Cardiac muscle cell (in vitro differentiated cells and primary cell): ENCODE data around the gene SYT9. TPM values are rescaled to one million over a fixed set of nuclear protein-coding genes. Genes with fewer than 3 reads are reported as not detected.

Experiments
- DNase-seq, 2 donors: peaks; one replicate each; pipeline versions ENCODE4 v3.0.0 to v3.0.0-alpha.2; 2010 to 2017; ENCODE audit warnings: low read depth in 1 of 2, low spot score in 1 of 2
- H3K27ac ChIP-seq: fragments of 200-600 bp; sonication (generic); 2 replicates; pipeline ENCODE4 v1.5.1; 2016
- H3K27me3 ChIP-seq: fragments of 200-600 bp; sonication (generic); 2 replicates; pipeline ENCODE4 v1.6.0; 2016; ENCODE audit warnings: control low read depth
- H3K36me3 ChIP-seq: fragments of 200-600 bp; sonication (generic); 2 replicates; pipeline ENCODE4 v1.5.1; 2016; ENCODE audit warnings: control low read depth
- H3K4me1 ChIP-seq: fragments of 200-600 bp; sonication (generic); 2 replicates; pipeline ENCODE4 v1.8.1; 2017; ENCODE audit warnings: low read depth, mild to moderate bottlenecking, mixed run types
- H3K4me3 ChIP-seq: fragments of 200-600 bp; sonication (generic); 2 replicates; pipeline ENCODE4 v1.5.1; 2016; ENCODE audit warnings: mild to moderate bottlenecking
- H3K9me3 ChIP-seq: fragments of 200-600 bp; sonication (generic); 2 replicates; pipeline ENCODE4 v1.5.1; 2017; ENCODE audit warnings: low read depth, mild to moderate bottlenecking, control low read depth
- polyA plus RNA-seq: library from polyadenylated mRNA; unstranded; fragments of >200 nt; fragmentation: Nextera tagmentation; extraction: Ambion mirVana; gene quantifications from 2 replicates; pipeline ENCODE4 v1.2.1, GENCODE V29; 2016
- total RNA-seq: library from RNA; depleted of rRNA; stranded (reverse); fragments of >200 nt; gene quantifications from 2 replicates; pipeline ENCODE4 v1.2.3, GENCODE V29; 2016
- TF ChIP-seq, protein P1 (sequence below): IDR thresholded peaks from 2 replicates; pipeline ENCODE4 v1.5.1; 2012; ENCODE audit warnings: low read depth, mild to moderate bottlenecking, low read length

Gene SYT9
- total and polyA plus RNA-seq, 2 experiments from 2014 or later = 1.3 to 2.2 TPM

DNA sequence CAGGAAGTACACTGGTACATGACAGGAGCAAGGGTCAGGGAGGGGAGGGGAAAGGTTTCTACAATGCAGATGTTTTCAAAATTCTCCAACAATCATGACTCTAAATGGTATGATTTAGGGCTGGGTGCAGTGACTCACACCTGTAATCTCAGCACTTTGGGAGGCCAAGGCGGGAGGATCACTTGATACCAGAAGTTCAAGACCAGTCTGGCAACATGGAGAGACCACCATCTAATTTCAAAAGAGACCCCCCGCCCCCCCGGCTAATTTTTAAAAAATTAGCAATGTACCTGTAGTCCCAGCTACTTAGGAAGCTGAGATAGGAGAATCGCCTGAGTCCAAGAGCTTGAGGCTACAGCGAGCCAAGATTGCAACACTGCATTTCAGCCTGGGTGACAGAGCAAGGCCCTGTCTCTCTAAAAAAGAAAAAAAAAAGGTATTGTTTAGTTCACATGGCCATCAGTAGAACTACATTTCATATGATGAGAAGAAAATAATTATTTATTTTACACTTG lies 217.7 kb downstream of the SYT9 start:
- no peak overlapping the region for H3K27ac ChIP-seq
- H3K4me1 ChIP-seq = no peaks in the 10 kb centered on the region
- H3K9me3 ChIP-seq = no peaks in the 10 kb centered on the region
- H3K27me3 ChIP-seq = no peaks in the 10 kb centered on the region
- H3K36me3 ChIP-seq = no peaks in the 10 kb centered on the region
- H3K4me3 ChIP-seq = no peak overlapping the region
- TF ChIP-seq, protein P1, sequence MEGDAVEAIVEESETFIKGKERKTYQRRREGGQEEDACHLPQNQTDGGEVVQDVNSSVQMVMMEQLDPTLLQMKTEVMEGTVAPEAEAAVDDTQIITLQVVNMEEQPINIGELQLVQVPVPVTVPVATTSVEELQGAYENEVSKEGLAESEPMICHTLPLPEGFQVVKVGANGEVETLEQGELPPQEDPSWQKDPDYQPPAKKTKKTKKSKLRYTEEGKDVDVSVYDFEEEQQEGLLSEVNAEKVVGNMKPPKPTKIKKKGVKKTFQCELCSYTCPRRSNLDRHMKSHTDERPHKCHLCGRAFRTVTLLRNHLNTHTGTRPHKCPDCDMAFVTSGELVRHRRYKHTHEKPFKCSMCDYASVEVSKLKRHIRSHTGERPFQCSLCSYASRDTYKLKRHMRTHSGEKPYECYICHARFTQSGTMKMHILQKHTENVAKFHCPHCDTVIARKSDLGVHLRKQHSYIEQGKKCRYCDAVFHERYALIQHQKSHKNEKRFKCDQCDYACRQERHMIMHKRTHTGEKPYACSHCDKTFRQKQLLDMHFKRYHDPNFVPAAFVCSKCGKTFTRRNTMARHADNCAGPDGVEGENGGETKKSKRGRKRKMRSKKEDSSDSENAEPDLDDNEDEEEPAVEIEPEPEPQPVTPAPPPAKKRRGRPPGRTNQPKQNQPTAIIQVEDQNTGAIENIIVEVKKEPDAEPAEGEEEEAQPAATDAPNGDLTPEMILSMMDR = no peak
- no peak for DNase-seq

DNA sequence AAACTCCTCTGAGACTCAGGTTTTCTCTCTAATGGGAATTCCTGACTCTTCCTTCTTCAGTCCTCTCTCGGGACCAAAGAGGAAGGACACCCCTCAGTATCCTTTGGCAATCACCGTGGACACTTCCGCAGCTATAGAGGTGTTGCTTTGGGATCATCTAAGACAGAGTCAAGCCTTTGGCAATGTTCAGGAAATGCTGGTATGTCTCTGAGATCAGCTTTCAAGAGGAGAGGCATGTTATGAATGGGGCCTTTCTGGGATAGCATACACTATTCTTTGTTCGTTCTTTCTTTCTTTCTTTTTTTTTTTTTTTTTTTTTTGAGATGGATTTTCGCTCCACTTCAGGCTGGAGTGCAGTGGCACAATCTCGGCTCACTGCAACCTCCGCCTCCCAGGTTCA lies 219.4 kb downstream of the SYT9 start:
- H3K27ac ChIP-seq = no peak overlapping the region
- no peaks in the 10 kb centered on the region for H3K27me3 ChIP-seq
- no peaks in the 10 kb centered on the region for H3K36me3 ChIP-seq
- H3K4me3 ChIP-seq = no peak overlapping the region
- no peaks in the 10 kb centered on the region for H3K4me1 ChIP-seq
- TF ChIP-seq, protein P1 = no peak
- H3K9me3 ChIP-seq = no peaks in the 10 kb centered on the region
- DNase-seq = no peak

DNA sequence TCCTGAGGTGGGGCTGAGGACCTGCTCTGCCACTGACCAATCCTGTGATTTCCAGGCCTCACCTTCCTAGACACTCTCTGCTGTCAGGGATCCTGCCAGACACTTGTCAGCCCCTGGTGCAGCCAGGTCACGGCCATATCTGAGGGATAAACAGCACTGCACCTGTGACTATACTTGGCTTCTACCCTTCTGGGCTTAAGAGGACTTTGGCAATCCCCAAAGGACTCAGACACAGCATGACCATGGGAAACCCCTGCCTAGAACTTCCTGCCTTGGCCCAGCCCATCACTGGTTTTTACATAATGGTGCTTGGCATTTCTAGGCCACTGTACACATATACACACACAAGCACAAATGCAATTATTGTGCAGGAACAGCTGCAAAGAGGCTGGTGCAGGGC lies 222.0 kb downstream of the SYT9 start:
- TF ChIP-seq, protein P1 = no peak
- DNase-seq = no peak
- Histone ChIP-seq H3K36me3 (no peaks in the 10 kb centered on the region), H3K4me1 (no peaks in the 10 kb centered on the region), H3K4me3 (no peak overlapping the region), H3K9me3 (no peaks in the 10 kb centered on the region), H3K27ac (no peak overlapping the region), H3K27me3 (no peaks in the 10 kb centered on the region)

DNA sequence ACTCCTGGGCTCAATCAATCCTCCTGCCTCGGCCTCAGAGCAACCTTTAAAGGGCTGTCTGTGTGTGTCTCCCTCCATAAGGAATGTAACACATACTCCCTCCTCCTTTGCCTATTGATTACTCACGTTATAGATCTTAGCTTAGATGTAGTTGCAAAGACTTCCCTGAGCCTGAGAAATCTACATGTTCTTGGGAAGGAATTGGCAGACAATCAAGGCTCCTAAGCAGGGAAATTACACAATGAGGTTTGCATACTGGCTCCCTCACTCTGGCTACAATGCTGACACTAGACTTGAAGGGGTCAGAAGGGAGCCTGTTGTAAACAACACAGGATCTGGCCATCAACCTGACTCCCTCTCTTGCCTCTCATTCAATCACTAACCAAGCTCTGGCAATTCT lies 228.4 kb downstream of the SYT9 start:
- Histone ChIP-seq H3K27ac (no peak overlapping the region), H3K27me3 (no peaks in the 10 kb centered on the region), H3K4me1 (peaks cover 4% of the 10 kb centered on the region), H3K4me3 (no peak overlapping the region), H3K9me3 (no peaks in the 10 kb centered on the region), H3K36me3 (no peaks in the 10 kb centered on the region)
- TF ChIP-seq, protein P1 = no peak
- peak in 1 of 2 donors; percentile 70 for DNase-seq

DNA sequence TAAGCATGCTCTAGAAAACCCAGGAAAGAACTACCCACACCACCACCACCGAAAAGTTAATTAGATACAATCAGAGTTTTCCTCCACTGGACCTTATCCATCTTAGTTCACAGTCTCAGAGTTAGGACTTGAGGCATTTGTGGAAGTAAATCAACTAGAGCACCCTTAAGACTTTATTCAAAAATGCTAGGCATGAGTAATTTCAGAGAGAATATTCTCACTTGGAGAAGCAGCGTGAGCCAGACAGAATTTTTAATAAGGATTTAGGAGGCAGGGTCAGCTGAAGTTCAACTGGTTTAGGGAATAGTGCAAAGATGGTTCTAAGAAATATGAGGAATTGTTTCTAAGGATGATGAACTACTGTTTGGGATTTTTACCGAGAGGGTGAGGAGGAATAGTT lies 232.4 kb downstream of the SYT9 start:
- Histone ChIP-seq H3K36me3 (no peaks in the 10 kb centered on the region), H3K4me3 (no peak overlapping the region), H3K27ac (peak overlapping the region; percentile 55), H3K27me3 (no peaks in the 10 kb centered on the region), H3K9me3 (no peaks in the 10 kb centered on the region), H3K4me1 (peaks cover 9% of the 10 kb centered on the region)
- TF ChIP-seq, protein P1 = no peak
- DNase-seq = no peak

DNA sequence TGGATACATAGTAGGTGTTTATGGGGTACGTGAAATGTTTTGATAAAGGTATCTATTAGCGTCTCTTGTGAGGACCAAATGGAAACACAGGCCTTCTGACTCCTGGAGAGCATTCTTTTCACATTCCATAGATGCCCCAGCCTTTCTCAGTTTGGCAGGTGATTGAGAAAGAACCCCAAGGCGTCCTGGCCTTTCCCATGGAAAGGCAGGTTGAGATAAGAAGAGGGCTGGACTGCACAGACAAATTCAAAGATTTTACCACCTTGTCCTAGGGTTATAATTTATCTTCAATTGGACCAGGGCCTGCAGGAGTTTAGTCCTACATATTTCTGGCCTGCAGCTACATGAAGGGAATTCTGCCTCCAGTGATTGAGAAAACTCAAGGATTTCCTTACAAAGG lies 232.9 kb downstream of the SYT9 start:
- DNase-seq = peak; percentile 4 to 37
- H3K9me3 ChIP-seq = no peaks in the 10 kb centered on the region
- H3K27me3 ChIP-seq = no peaks in the 10 kb centered on the region
- no peak overlapping the region for H3K4me3 ChIP-seq
- H3K4me1 ChIP-seq = peaks cover 9% of the 10 kb centered on the region
- no peaks in the 10 kb centered on the region for H3K36me3 ChIP-seq
- peak overlapping the region; percentile 55 for H3K27ac ChIP-seq
- TF ChIP-seq, protein P1 = no peak
